Left lobe of liver (tissue), 2 donors: ENCODE results near the gene AMPD1. TPM values are rescaled to one million over a fixed set of nuclear protein-coding genes. Genes with fewer than 3 reads are reported as not detected.
A peak's percentile ranks its signal among the peaks of the same experiment; 100 is the strongest.

Experiments
- ATAC-seq: fragments of 200-7000 bp; cut with Tn5 transposase; one replicate; pipeline ENCODE4 v1.9.1; 2020; ENCODE audit warnings: mild to moderate bottlenecking, moderate library complexity
- DNase-seq: peaks from one replicate; pipeline ENCODE4 v3.0.0-alpha.2; 2020; ENCODE audit warnings: low spot score
- total RNA-seq: library from RNA; stranded (reverse); gene quantifications from one replicate; pipeline ENCODE4 v1.2.1, GENCODE V29; 2021
- donor health status: DM: no; HTN: no; CAD: no; lungs with moderate emphysema.
- donor health status: DM: no; HTN: yes; CAD: no.

AMPD1 gene
- total RNA-seq, 1 donor from 2014 or later = not detected

- ATAC-seq = no peak
- DNase-seq = no peak
Observed at GRCh38 chr1:114700036-114700600, 4.8 kb upstream of the AMPD1 start.

- DNase-seq (no peak), ATAC-seq (peak; percentile 40)
Observed at GRCh38 chr1:114696810-114697209, 1.5 kb upstream of the AMPD1 start.

DNA sequence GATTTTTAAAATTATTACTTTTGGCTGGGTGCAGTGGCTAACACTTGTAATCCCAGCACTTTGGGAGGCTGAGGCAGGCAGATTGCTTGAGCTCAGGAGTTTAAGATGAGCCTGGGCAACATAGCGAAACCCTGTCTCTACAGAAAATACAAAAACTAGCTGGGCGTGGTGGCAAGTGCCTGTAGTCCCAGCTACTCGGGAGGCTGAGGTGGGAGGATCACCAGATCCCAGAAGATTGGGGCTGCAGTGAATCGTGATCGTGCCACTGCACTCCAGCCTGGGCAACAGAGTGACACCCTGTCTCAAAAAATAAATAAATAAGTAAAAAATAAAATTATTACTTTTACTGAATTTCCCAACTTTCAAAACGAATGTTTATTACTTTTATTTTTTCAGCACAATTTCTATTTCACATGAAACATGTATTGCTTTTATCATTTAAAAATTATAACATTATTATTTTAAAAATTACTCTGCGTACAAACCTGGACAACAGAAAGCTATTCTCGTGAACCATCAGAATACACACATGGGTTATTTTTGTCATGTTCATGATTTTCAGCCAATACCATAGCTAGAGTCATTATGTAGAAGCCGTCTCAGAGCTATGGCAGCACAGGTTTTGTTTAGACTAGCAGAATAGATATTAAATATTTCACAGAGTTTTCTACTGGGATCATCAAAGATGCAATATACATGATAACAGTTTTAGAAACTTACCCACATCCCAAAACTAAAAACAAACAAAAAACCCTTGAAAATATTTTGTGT lies 621 bp downstream of the AMPD1 start:
- no peak for DNase-seq
- no peak for ATAC-seq

DNA sequence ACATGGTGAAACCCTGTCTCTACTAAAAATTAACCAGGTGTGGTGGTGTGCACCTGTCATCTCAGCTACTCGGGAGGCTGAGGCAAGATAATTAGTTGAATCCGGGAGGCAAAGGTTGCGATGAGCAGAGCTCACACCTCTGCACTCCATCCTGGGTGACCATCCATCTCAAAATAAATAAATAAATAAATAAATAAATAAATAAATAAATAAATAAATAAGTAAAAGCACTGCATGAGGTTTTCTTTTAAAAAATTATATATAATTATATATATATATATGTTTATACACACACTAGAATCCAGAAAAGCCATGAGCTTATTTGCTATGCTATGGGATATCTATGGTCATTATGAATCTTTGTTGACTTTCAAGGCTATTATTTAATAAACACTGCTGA lies 2.4 kb downstream of the AMPD1 start:
- ATAC-seq = no peak
- no peak for DNase-seq

DNA sequence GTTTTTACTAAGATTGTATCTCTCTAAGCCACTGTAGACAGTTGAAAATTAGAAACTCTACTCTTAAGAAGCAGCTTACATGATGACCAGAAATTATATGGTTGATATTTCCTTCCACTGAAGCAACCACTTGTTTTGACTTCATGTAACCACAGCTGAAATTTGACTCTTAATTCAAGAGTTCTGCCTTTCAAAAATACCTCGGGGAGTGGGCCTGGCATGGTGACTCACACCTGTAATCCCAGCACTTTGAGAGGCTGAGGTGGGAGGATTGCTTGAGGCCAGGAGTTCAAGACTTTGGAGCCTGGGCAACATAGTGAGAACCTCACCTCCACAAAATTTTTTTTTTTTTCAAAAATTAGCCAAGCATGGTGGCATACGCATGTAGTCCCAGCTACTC lies 4.3 kb downstream of the AMPD1 start:
- DNase-seq (no peak), ATAC-seq (no peak)

DNA sequence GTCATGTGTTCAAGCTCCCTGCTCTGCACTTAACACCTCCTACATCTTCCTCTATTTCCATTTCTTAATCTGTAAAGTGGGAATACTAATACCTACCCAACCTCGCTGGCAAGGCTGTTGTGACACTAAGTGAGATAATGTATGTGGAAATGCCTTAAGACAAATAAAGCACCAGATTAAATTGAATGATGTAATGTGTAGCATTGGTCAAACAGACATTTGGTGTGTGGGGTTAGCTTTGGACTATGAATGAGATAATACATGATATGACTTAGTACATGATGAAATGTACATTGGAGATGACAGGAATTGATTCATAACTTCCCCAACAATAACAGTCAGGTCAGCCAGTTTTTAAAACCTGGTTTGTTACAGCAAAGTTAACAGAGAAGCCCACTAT lies 5.2 kb downstream of the AMPD1 start:
- DNase-seq (no peak), ATAC-seq (no peak)

GRCh38 chr1:114688526-114688925 lies 6.8 kb downstream of the AMPD1 start:
- DNase-seq (no peak), ATAC-seq (no peak)

DNA sequence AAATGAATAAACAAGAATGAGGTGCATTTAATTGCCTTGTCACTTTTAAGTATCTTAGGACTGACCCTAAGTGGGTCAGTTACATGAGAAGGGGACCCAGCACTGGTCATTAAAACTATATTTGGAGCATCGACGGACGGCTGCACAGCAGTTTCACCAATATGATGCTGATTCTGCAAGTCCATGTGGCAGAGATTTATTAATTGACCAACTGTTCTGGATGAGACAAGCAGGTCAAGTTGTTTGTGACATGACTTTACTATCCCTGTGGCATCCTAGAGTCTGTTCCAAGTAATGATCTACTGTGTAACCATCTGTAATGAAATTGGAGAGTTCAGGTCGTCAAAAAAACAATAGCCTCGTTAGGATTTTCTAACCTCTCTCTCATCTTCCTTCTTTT lies 9.5 kb downstream of the AMPD1 start:
- ATAC-seq = no peak
- no peak for DNase-seq

- no peak for ATAC-seq
- no peak for DNase-seq
Observed at GRCh38 chr1:114677691-114678090, 17.7 kb downstream of the AMPD1 start.

GRCh38 chr1:114676115-114676514 lies 19.2 kb downstream of the AMPD1 start:
- DNase-seq (no peak), ATAC-seq (no peak)

DNA sequence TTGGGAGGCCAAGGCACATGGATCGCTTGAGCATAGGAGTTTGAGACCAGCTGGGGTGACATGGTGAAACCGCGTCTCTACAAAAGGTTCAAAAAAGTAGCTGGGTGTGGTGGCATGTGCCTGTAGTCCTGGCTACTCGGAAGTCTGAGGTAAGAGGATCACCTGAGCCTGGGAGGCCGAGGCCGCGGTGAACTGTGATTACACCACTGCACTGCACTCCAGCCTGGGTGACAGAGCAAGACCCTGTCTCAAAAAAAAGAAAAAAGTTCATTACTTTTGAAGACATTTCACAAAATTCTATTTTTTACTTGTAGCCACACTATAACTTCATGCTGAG lies 23.4 kb downstream of the AMPD1 start:
- DNase-seq (no peak), ATAC-seq (no peak)

DNA sequence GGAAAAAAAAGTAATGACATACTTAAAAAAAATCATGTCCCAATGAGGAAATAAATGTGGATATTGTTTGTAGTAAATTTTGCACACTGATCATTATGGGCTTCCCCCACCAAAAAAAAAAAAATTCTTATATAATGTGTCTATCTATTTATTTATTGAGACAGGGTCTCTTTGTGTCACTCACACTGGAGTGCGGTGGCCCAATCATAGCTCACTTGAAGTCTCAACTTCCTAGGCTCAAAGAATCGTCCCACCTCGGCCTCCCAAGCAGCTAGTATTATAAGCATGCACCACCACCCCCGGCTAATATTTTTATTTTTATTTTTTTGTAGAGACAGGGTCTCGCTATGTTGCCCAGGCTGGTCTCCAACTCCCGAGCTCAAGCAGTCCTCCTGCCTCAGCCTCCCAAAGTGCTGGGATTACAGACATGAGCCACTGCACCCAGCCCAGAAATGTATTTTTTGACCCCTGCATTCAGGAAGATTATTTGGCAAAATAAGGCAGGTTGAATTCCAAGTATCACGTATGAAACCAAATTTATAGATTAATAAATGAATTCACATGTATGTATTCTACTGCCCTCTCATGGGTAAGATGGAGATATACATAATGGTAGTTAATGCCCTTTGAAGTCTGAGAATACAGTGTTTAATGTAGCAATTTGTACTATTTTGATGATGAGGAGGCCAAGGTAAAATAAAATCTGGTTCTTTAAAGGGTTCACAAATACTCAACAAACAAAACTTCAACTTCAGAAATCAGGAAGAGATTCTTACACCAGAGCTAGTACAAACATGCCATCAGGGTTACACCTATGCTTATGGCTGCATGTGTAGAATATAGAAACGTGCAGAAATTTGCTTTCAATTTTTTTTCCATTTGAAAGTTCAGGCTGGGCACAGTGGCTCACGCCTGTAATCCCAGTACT lies 24.1 kb downstream of the AMPD1 start:
- ATAC-seq = no peak
- no peak for DNase-seq

GRCh38 chr1:114670083-114671010 lies 25.0 kb downstream of the AMPD1 start:
- ATAC-seq (peak; percentile 95), DNase-seq (peak; percentile 97)

GRCh38 chr1:114669562-114670082 lies 25.7 kb downstream of the AMPD1 start, which contains the start of gene DENND2C:
Gene DENND2C, minus strand, starts transcription at chr1:114670049. Its CDS starts 44,065 bp downstream, at chr1:114625984.
- ATAC-seq (peak; percentile 58), DNase-seq (no peak)

GRCh38 chr1:114668784-114669561 lies 26.4 kb downstream of the AMPD1 start:
- no peak for DNase-seq
- ATAC-seq = no peak

- ATAC-seq (no peak), DNase-seq (no peak)
Observed at GRCh38 chr1:114668373-114668772, 27.0 kb downstream of the AMPD1 start.

- ATAC-seq (no peak), DNase-seq (no peak)
Observed at GRCh38 chr1:114666954-114667353, 28.4 kb downstream of the AMPD1 start.

- DNase-seq = no peak
- ATAC-seq = no peak
Observed at GRCh38 chr1:114660238-114660637, 35.1 kb downstream of the AMPD1 start.

- ATAC-seq (peak; percentile 79), DNase-seq (no peak)
Observed at GRCh38 chr1:114651893-114652292, 43.5 kb downstream of the AMPD1 start.

DNA sequence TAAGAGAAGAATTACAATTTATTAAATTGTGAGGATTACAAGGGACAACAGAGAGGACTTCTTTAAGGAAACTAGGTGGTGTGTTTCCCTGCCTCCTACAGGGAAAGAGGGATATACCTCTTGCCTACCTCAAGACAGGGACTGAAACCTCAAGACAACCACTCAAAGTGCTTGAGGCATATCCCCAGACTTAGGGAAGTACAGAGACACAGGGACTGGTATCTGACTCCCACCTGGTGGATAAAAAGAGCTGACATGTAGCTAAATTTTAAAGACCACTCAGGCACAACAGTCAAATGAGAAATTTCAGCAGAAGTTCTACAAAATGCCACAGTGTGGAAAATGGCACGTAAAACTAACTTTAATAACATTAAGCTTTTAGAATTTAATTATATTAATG lies 46.8 kb downstream of the AMPD1 start:
- DNase-seq (no peak), ATAC-seq (no peak)
